Neutrophil (primary cell): ENCODE measurements around the gene NIPAL3.

ENCODE experiments used
- H3K27ac ChIP-seq: fragments of 200-600 bp; sonication (generic); 2 replicates; pipeline ENCODE4 v1.5.1; 2016; ENCODE audit warnings: mild to moderate bottlenecking, moderate library complexity
- H3K27me3 ChIP-seq: fragments of 200-600 bp; sonication (generic); 2 replicates; pipeline ENCODE4 v1.6.0; 2016; ENCODE audit warnings: mild to moderate bottlenecking
- H3K36me3 ChIP-seq: fragments of 200-600 bp; sonication (generic); 2 replicates; pipeline ENCODE4 v1.5.1; 2017
- H3K4me1 ChIP-seq, 2 experiments: fragments of 200-600 bp in 1 of 2; sonication (generic) in 1 of 2; 1 replicate in 1 of 2; 2 replicates in 1 of 2; pipeline versions ENCODE4 v1.5.1 to v1.6.1; 2013 to 2016; ENCODE audit warnings: low read depth in 1 of 2, low read length in 1 of 2, mild to moderate bottlenecking in 1 of 2, moderate library complexity in 1 of 2; ENCODE audit not compliant: control insufficient read depth in 1 of 2, insufficient read depth in 1 of 2
- H3K4me3 ChIP-seq, 2 experiments: fragments of 200-600 bp in 1 of 2; sonication (generic) in 1 of 2; 1 replicate in 1 of 2; 2 replicates in 1 of 2; pipeline ENCODE4 v1.5.1; 2013 to 2016; ENCODE audit warnings: low read depth in 1 of 2, low read length in 1 of 2, mild to moderate bottlenecking in 1 of 2, moderate library complexity in 1 of 2
- H3K9me3 ChIP-seq: fragments of 200-600 bp; sonication (generic); 2 replicates; pipeline ENCODE4 v1.5.1; 2016
- TF ChIP-seq, protein P1 (sequence below): fragments of 200-600 bp; sonication (generic); IDR thresholded peaks from 2 replicates; pipeline ENCODE4 v1.5.1; 2016; ENCODE audit warnings: antibody characterized with exemption

NIPAL3 gene

GRCh38 chr1:24472527-24473251 is 57.1 kb downstream of the NIPAL3 start:
- Histone ChIP-seq H3K36me3 (peaks cover 17% of the 10 kb centered on the region), H3K9me3 (no peaks in the 10 kb centered on the region), H3K4me1 (no peaks in the 10 kb centered on the region), H3K27ac (no peak overlapping the region), H3K27me3 (no peaks in the 10 kb centered on the region), H3K4me3 (no peak overlapping the region)
- TF ChIP-seq, protein P1, sequence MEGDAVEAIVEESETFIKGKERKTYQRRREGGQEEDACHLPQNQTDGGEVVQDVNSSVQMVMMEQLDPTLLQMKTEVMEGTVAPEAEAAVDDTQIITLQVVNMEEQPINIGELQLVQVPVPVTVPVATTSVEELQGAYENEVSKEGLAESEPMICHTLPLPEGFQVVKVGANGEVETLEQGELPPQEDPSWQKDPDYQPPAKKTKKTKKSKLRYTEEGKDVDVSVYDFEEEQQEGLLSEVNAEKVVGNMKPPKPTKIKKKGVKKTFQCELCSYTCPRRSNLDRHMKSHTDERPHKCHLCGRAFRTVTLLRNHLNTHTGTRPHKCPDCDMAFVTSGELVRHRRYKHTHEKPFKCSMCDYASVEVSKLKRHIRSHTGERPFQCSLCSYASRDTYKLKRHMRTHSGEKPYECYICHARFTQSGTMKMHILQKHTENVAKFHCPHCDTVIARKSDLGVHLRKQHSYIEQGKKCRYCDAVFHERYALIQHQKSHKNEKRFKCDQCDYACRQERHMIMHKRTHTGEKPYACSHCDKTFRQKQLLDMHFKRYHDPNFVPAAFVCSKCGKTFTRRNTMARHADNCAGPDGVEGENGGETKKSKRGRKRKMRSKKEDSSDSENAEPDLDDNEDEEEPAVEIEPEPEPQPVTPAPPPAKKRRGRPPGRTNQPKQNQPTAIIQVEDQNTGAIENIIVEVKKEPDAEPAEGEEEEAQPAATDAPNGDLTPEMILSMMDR = no peak

DNA sequence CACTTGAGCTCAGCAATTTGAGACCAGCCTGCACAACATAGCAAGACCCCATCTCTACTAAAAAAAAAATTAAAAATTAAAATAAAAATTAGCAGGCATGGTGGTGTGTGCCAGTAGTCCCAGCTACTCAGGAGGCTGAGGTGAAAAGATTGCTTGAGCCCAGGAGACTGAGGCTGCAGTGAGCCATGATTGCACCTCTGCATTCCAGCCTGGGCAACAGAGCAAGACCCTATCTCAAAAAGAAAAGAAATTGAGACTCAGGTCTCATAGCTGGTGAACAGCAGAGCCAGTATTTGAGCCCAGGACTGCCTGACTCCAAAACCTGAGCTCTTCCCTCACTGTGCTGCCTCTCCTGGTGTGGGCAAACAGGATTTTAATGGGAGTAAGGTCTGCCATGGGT is 58.6 kb downstream of the NIPAL3 start:
- Histone ChIP-seq H3K27me3 (no peaks in the 10 kb centered on the region), H3K4me3 (no peak overlapping the region), H3K27ac (no peak overlapping the region), H3K36me3 (peaks cover 7% of the 10 kb centered on the region), H3K4me1 (no peaks in the 10 kb centered on the region), H3K9me3 (no peaks in the 10 kb centered on the region)
- TF ChIP-seq, protein P1 = no peak

GRCh38 chr1:24475700-24476099 is 60.1 kb downstream of the NIPAL3 start:
- no peak overlapping the region for H3K4me3 ChIP-seq
- peaks cover 4% of the 10 kb centered on the region for H3K36me3 ChIP-seq
- H3K4me1 ChIP-seq = no peaks in the 10 kb centered on the region
- H3K27me3 ChIP-seq = no peaks in the 10 kb centered on the region
- no peaks in the 10 kb centered on the region for H3K9me3 ChIP-seq
- no peak overlapping the region for H3K27ac ChIP-seq
- TF ChIP-seq, protein P1 = no peak

DNA sequence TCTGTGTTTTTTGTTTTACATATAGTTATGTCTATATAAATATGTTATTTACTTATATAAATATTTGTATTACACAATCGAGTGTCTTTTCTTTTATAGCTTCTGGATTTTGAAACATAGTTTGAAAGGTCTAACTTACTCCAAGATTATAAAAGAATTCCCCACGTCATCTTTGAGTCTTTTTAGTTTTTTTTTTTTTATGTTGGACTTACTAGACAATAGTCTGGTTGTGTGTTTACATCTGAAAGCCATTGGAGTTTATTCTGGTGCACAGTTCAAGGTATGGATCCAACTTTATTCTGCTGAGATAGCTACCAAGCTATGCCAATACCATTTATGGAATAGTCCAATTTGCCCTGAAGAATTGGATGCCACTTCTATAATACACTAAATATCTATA is 61.0 kb downstream of the NIPAL3 start:
- Histone ChIP-seq H3K27ac (no peak overlapping the region), H3K4me3 (no peak overlapping the region), H3K4me1 (peaks cover 4 to 7% of the 10 kb centered on the region in 2 experiments), H3K27me3 (no peaks in the 10 kb centered on the region), H3K36me3 (peaks cover 4% of the 10 kb centered on the region), H3K9me3 (no peaks in the 10 kb centered on the region)
- TF ChIP-seq, protein P1 = no peak

DNA sequence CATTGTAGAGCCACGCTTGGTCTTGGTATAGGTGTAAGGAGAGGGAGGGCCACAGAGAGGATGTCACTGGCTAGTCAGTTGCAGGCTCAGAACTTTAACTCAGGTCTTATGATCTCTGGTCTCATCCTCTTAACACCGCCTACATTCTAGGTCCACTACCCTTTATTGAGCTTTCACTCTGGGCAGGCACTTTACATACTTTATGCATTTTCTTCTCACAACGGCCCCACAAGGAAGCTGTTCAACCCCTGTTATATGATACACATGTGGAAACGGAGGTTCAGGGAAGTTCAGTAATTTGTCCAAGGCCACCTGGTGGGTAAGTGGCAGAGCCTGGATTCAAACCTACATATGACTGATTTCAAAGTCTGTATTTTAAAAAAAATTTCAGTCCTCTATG is 61.7 kb downstream of the NIPAL3 start:
- TF ChIP-seq, protein P1 = no peak
- H3K4me1 ChIP-seq = peaks cover 11 to 15% of the 10 kb centered on the region in 2 experiments
- no peaks in the 10 kb centered on the region for H3K9me3 ChIP-seq
- no peaks in the 10 kb centered on the region for H3K27me3 ChIP-seq
- no peak overlapping the region for H3K4me3 ChIP-seq
- H3K36me3 ChIP-seq = peaks cover 2% of the 10 kb centered on the region
- no peak overlapping the region for H3K27ac ChIP-seq
